ENCODE data around the gene BOD1L1.

GRCh38 chr4:13526658-13527057 is 100.9 kb downstream of the BOD1L1 start:
- TF ChIP-seq CTCF (IDR thresholded peaks at IDR 0.05) (no peak), POLR2A (IDR thresholded peaks at IDR 0.05) (no peak)
